Measurements from ENCODE around the gene HADHB.
"Not testable (repeated sequence)": the region's sequence is repeated elsewhere in the genome, so short reads cannot be mapped to it uniquely, and the experiment has no call there.

The HADHB gene

GRCh38 chr2:26331321-26331720 lies 86.6 kb downstream of the HADHB start:
- DNase-seq: not testable (repeated sequence)

GRCh38 chr2:26333293-26333692 lies 88.6 kb downstream of the HADHB start:
- DNase-seq: peak; percentile 45

GRCh38 chr2:26335231-26335630 lies 90.5 kb downstream of the HADHB start:
- DNase-seq: no peak

GRCh38 chr2:26336719-26337118 lies 92.0 kb downstream of the HADHB start:
- DNase-seq: no peak

GRCh38 chr2:26337298-26337697 lies 92.6 kb downstream of the HADHB start:
- no peak for DNase-seq

Data from NCI-H2171 treated with DMSO at 0.1 percent for 48 hours (cell line).